Astrocyte (in vitro differentiated cells and primary cell): ENCODE results near the gene ATAD2B.

Source experiments
- CTCF ChIP-seq: IDR thresholded peaks from 2 replicates; pipeline ENCODE4 v1.5.1; 2011; ENCODE audit warnings: low read depth, mild to moderate bottlenecking, inconsistent platforms, low read length, moderate library complexity; ENCODE audit not compliant: insufficient read depth
- EZH2 ChIP-seq: IDR thresholded peaks from 2 replicates; pipeline ENCODE4 v1.6.1; 2012; ENCODE audit warnings: mild to moderate bottlenecking, low read length, inconsistent platforms; ENCODE audit not compliant: insufficient read depth

- TF ChIP-seq CTCF (no peak), EZH2 (no peak)
Observed at GRCh38 chr2:23806201-23806600, 120.7 kb downstream of the ATAD2B start.
